IgD-negative memory B cell (primary cell): ENCODE results near the gene CRYL1. TPM values are rescaled to one million over a fixed set of nuclear protein-coding genes. Genes with fewer than 3 reads are reported as not detected.

Experiments
- H3K27ac Mint-ChIP-seq, 3 donors: one replicate each; pipeline ENCODE4 v1.8.0; 2020 to 2022; ENCODE audit warnings: mild to moderate bottlenecking in 3 of 3, mixed read lengths in 3 of 3, moderate library complexity in 1 of 3
- H3K27me3 Mint-ChIP-seq: one replicate; pipeline ENCODE4 v1.8.0; 2021; ENCODE audit warnings: mixed read lengths
- H3K36me3 Mint-ChIP-seq: one replicate; pipeline ENCODE4 v1.8.0; 2020; ENCODE audit warnings: mild to moderate bottlenecking, mixed read lengths
- H3K4me1 Mint-ChIP-seq, 3 donors: one replicate each; pipeline ENCODE4 v1.8.0; 2020 to 2022; ENCODE audit warnings: mixed read lengths in 3 of 3, mild to moderate bottlenecking in 1 of 3
- H3K4me3 Mint-ChIP-seq, 4 donors: one replicate each; pipeline ENCODE4 v1.8.0; 2020 to 2022; ENCODE audit warnings: mild to moderate bottlenecking in 4 of 4, mixed read lengths in 4 of 4, moderate library complexity in 3 of 4
- H3K9me3 Mint-ChIP-seq, 3 donors: one replicate each; pipeline ENCODE4 v1.8.0; 2020 to 2021; ENCODE audit warnings: mixed read lengths in 3 of 3, mild to moderate bottlenecking in 1 of 3
- polyA plus RNA-seq: library from polyadenylated mRNA; unstranded; fragments of 300-500 nt; fragmentation: Illumina TruSeq; gene quantifications from one replicate; pipeline ENCODE4 v1.2.3, GENCODE V29; 2021

CRYL1 gene
- polyA plus RNA-seq, 1 donor from 2014 or later = 32.3 TPM

DNA sequence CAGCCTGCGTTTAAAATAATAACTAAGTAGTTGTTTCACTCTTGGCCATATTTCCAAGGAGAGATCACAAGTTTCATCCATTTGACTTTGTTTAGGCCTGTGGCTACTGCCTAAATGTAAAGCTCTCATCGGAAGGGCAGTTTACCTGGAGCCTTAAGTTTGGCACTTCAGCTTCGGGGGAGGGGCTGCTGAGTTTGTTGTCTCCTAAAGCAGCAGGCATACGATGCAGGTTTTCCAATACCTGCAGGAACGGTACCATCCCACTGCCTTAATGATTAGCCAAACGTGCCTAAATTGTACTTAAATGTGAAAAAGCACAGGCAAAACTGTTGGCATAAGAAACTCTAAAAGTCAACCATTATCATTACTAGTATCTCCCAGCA lies 63.1 kb downstream of the CRYL1 start:
- Mint-ChIP-seq H3K27ac (no peak overlapping the region), H3K9me3 (peaks cover 0 to 5% (median 4%) of the 10 kb centered on the region in 3 donors), H3K27me3 (peaks cover 3% of the 10 kb centered on the region), H3K36me3 (peaks cover 2% of the 10 kb centered on the region), H3K4me3 (no peak overlapping the region), H3K4me1 (peaks cover 0 to 6% (median 5%) of the 10 kb centered on the region in 3 donors)

GRCh38 chr13:20461860-20462532 lies 63.7 kb downstream of the CRYL1 start:
- peaks cover 4% of the 10 kb centered on the region for H3K27me3 Mint-ChIP-seq
- peaks cover 2% of the 10 kb centered on the region for H3K36me3 Mint-ChIP-seq
- H3K9me3 Mint-ChIP-seq = peaks cover 0 to 5% (median 4%) of the 10 kb centered on the region in 3 donors
- peaks cover 0 to 11% (median 5%) of the 10 kb centered on the region in 3 donors for H3K4me1 Mint-ChIP-seq
- no peak overlapping the region for H3K27ac Mint-ChIP-seq
- no peak overlapping the region for H3K4me3 Mint-ChIP-seq

DNA sequence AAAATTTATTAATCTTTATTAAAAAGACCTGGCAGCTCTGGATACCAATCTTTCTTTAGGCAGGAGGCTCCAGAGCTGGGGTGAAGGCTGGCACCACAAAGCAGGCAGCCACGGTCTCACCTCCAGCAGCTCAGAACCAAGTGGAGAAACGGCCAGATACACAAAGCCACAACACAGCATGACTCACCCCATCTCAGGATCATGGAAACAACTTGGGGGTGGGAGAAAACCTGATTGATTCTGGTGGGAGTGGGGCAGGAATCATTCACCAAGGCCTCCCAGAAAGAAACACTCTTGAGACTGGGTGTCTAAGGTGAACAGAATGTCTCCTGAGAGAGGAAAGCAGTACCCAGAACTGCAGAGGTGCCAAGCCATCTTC lies 64.2 kb downstream of the CRYL1 start:
- Mint-ChIP-seq H3K4me3 (no peak overlapping the region), H3K4me1 (peaks cover 0 to 11% (median 5%) of the 10 kb centered on the region in 3 donors), H3K36me3 (peaks cover 4% of the 10 kb centered on the region), H3K27me3 (peaks cover 4% of the 10 kb centered on the region), H3K9me3 (peaks cover 0 to 5% (median 4%) of the 10 kb centered on the region in 3 donors), H3K27ac (no peak overlapping the region)

- Mint-ChIP-seq H3K27ac (no peak overlapping the region), H3K4me1 (peaks cover 0 to 11% (median 0%) of the 10 kb centered on the region in 3 donors), H3K4me3 (peak overlapping the region in 2 of 4 donors; percentile 23 to 58), H3K27me3 (peaks cover 4% of the 10 kb centered on the region), H3K9me3 (peaks cover 0 to 5% (median 4%) of the 10 kb centered on the region in 3 donors), H3K36me3 (peaks cover 4% of the 10 kb centered on the region)
Observed at GRCh38 chr13:20460761-20461160, 64.9 kb downstream of the CRYL1 start.

GRCh38 chr13:20457670-20458069 lies 68.0 kb downstream of the CRYL1 start:
- no peak overlapping the region for H3K4me3 Mint-ChIP-seq
- H3K27me3 Mint-ChIP-seq = peaks cover 4% of the 10 kb centered on the region
- peaks cover 4 to 5% (median 5%) of the 10 kb centered on the region in 3 donors for H3K9me3 Mint-ChIP-seq
- H3K4me1 Mint-ChIP-seq = peaks cover 0 to 11% (median 0%) of the 10 kb centered on the region in 3 donors
- H3K36me3 Mint-ChIP-seq = peaks cover 3% of the 10 kb centered on the region
- no peak overlapping the region for H3K27ac Mint-ChIP-seq

- Mint-ChIP-seq H3K36me3 (peaks cover 6% of the 10 kb centered on the region), H3K27me3 (peaks cover 4% of the 10 kb centered on the region), H3K27ac (peak overlapping the region in 1 of 3 donors; percentile 86), H3K9me3 (peaks cover 4 to 5% (median 5%) of the 10 kb centered on the region in 3 donors), H3K4me3 (no peak overlapping the region), H3K4me1 (peaks cover 3 to 14% (median 4%) of the 10 kb centered on the region in 3 donors)
Observed at GRCh38 chr13:20456737-20457136, 68.9 kb downstream of the CRYL1 start.

DNA sequence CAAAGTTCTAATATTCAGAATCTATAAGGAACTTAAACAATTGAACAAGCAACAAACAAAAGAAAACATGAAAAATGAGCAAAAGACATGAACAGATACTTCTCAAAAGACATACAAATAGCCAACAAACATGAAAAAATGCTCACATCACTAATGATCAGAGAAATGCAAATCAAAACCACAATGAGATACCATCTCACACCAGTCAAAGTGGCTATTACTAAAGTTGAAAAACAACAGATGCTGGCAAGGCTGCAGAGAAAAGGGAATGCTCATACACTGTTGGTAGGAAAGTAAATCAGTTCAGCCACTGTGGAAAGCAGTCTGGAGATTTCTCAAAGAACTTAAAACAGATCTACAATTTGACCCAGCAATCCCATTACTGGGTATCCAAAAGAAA lies 74.3 kb downstream of the CRYL1 start:
- Mint-ChIP-seq H3K27ac (no peak overlapping the region), H3K4me1 (peaks cover 10% of the 10 kb centered on the region in 3 donors), H3K4me3 (peak overlapping the region in 1 of 4 donors; percentile 82), H3K27me3 (peaks cover 2% of the 10 kb centered on the region), H3K36me3 (peaks cover 13% of the 10 kb centered on the region), H3K9me3 (peaks cover 5 to 22% (median 13%) of the 10 kb centered on the region in 3 donors)

- Mint-ChIP-seq H3K4me1 (peaks cover 10% of the 10 kb centered on the region in 3 donors), H3K4me3 (no peak overlapping the region), H3K27ac (no peak overlapping the region), H3K27me3 (peaks cover 2% of the 10 kb centered on the region), H3K36me3 (peaks cover 13% of the 10 kb centered on the region), H3K9me3 (peaks cover 8 to 17% (median 13%) of the 10 kb centered on the region in 3 donors)
Observed at GRCh38 chr13:20448470-20448869, 77.2 kb downstream of the CRYL1 start.

DNA sequence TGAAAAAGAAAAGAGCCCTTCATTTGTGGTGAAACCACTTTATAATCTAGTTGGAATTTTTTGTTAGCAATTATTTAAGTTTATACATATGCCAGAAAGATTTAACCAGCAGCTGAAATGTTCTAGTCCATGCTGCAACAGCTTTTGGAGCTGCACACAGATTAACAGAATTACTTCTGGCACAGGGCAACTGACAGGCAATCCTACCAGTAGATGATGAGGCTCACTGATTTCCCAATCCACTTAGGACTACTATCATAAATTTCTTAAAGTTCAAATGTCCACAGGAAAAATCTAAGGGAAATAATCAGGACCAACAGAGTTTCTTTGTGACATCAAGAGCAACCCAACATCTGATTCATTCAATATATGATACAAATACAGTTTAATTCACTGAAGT lies 78.8 kb downstream of the CRYL1 start:
- peaks cover 8 to 17% (median 13%) of the 10 kb centered on the region in 3 donors for H3K9me3 Mint-ChIP-seq
- H3K36me3 Mint-ChIP-seq = peaks cover 13% of the 10 kb centered on the region
- no peak overlapping the region for H3K4me3 Mint-ChIP-seq

GRCh38 chr13:20446405-20446804 lies 79.3 kb downstream of the CRYL1 start:
- Mint-ChIP-seq H3K36me3 (peaks cover 9% of the 10 kb centered on the region), H3K4me3 (no peak overlapping the region), H3K9me3 (peaks cover 8 to 17% (median 13%) of the 10 kb centered on the region in 3 donors), H3K27ac (no peak overlapping the region), H3K4me1 (peaks cover 3 to 4% (median 3%) of the 10 kb centered on the region in 3 donors), H3K27me3 (peaks cover 2% of the 10 kb centered on the region)

More for the DNA sequence above, 78.8 kb downstream of the CRYL1 start:
- Mint-ChIP-seq H3K27me3 (peaks cover 2% of the 10 kb centered on the region), H3K27ac (no peak overlapping the region), H3K4me1 (peaks cover 7 to 9% (median 8%) of the 10 kb centered on the region in 3 donors)

DNA sequence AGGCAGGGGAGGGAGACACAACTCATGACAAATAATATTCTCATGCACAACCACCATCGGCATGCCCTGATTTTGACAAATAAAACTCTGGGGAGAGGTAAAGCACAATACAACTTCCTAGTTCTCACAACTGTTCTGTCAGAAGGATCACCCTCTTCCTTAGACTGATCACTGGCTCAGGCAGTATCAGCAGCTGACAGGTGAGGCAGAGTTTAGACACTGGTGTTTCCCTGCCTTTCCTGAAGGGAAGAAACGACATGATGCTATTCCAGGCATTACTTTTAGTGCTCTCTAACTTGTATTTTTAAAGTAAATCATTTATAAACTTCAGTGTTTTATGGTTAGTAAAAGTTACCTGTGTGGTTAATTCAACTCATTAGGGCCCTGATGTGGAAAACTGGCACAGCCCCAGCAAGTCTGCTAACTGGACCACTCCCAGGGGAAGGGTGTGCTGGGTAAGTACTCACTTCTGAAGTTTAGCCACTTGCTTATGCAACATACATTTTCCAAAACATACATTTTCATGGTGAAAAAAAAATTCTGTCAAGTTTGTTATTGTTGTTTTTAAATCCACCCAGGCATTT lies 82.8 kb downstream of the CRYL1 start:
- peaks cover under 1 to 7% (median 4%) of the 10 kb centered on the region in 3 donors for H3K9me3 Mint-ChIP-seq
- no peak overlapping the region for H3K27ac Mint-ChIP-seq
- no peaks in the 10 kb centered on the region for H3K4me1 Mint-ChIP-seq
- peaks cover 2% of the 10 kb centered on the region for H3K27me3 Mint-ChIP-seq
- peaks cover 9% of the 10 kb centered on the region for H3K36me3 Mint-ChIP-seq
- no peak overlapping the region for H3K4me3 Mint-ChIP-seq

DNA sequence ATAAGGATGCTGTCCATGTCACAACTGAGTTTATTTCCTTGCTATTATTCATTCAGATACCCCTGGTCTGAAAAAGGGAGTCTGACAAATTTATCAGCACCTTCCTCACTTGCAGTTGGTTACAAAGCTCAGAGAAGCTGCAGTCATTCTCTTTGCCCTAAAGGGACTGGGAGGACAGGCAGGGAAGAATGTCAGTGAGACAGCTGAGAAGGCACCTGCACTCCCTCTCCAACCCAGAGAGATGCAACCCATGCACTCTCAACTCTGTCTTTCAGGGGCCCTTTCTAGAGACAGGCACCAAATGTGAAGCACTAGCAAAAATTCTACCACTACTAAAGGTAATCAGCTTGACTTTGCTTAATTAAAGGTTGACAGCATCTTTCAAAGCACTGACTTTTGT lies 83.3 kb downstream of the CRYL1 start:
- H3K4me3 Mint-ChIP-seq = no peak overlapping the region
- H3K4me1 Mint-ChIP-seq = no peaks in the 10 kb centered on the region
- no peaks in the 10 kb centered on the region for H3K27me3 Mint-ChIP-seq
- no peak overlapping the region for H3K27ac Mint-ChIP-seq
- peaks cover 9% of the 10 kb centered on the region for H3K36me3 Mint-ChIP-seq
- peaks cover 0 to 4% (median 0%) of the 10 kb centered on the region in 3 donors for H3K9me3 Mint-ChIP-seq

- H3K4me3 Mint-ChIP-seq = no peak overlapping the region
- H3K36me3 Mint-ChIP-seq = peaks cover 9% of the 10 kb centered on the region
- H3K27ac Mint-ChIP-seq = no peak overlapping the region
- H3K4me1 Mint-ChIP-seq = no peaks in the 10 kb centered on the region
- H3K27me3 Mint-ChIP-seq = no peaks in the 10 kb centered on the region
- peaks cover 0 to 4% (median 0%) of the 10 kb centered on the region in 3 donors for H3K9me3 Mint-ChIP-seq
Observed at GRCh38 chr13:20441879-20442278, 83.8 kb downstream of the CRYL1 start.

DNA sequence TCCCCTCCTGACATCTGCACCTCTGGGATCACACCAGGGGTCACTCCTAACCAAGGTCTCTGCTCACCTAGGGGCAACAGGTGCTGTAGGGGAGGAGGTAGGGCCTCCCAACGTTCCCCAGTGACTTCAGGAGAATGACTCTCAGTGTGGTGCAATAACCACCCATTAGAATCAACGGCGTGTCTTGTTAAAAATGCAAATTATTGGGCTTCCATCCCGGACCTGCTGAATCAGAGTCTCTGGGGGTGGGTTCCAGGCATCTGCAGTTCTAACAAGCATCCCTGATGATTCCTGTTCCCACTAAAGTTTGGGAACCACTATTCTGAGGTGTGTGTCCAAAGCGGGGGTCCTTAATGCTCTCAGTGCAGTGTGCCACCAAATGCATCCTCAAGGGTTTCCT lies 84.6 kb downstream of the CRYL1 start:
- H3K4me3 Mint-ChIP-seq = no peak overlapping the region
- no peaks in the 10 kb centered on the region for H3K27me3 Mint-ChIP-seq
- no peak overlapping the region for H3K27ac Mint-ChIP-seq
- peaks cover 0 to 4% (median 0%) of the 10 kb centered on the region in 3 donors for H3K9me3 Mint-ChIP-seq
- peaks cover 11% of the 10 kb centered on the region for H3K36me3 Mint-ChIP-seq
- H3K4me1 Mint-ChIP-seq = no peaks in the 10 kb centered on the region

- Mint-ChIP-seq H3K27me3 (peaks cover under 1% of the 10 kb centered on the region), H3K36me3 (peaks cover 11% of the 10 kb centered on the region), H3K4me1 (no peaks in the 10 kb centered on the region), H3K27ac (no peak overlapping the region), H3K4me3 (no peak overlapping the region), H3K9me3 (no peaks in the 10 kb centered on the region)
Observed at GRCh38 chr13:20439261-20439660, 86.4 kb downstream of the CRYL1 start.
